Keratinocyte (primary cell): Measurements from ENCODE around the gene ATP12A. TPM values are rescaled to one million over a fixed set of nuclear protein-coding genes. Genes with fewer than 3 reads are reported as not detected.

Experiments
- DNase-seq: peaks from one replicate; pipeline ENCODE4 v3.0.0-alpha.2; 2011; ENCODE audit warnings: low read depth, missing footprints, low spot score
- FAIRE-seq: peaks from 2 replicates; lab custom pipeline; 2011; peaks lifted over from hg19 to GRCh38; lab: Jason Lieb, UNC
- H2AFZ ChIP-seq: 2 replicates; pipeline ENCODE4 v1.6.0; 2012; ENCODE audit warnings: low read length, control low read depth, inconsistent platforms; ENCODE audit not compliant: control insufficient read depth
- H3K27ac ChIP-seq: 2 replicates; pipeline ENCODE4 v1.5.1; 2011; ENCODE audit warnings: low read length; ENCODE audit not compliant: control insufficient read depth, insufficient read depth
- H3K27me3 ChIP-seq: 3 replicates; pipeline ENCODE4 v1.6.0; 2011; ENCODE audit warnings: low read length; ENCODE audit not compliant: control insufficient read depth, insufficient read depth; ENCODE audit errors: extremely low read depth
- H3K36me3 ChIP-seq, 2 experiments: 2 replicates in 1 of 2; 3 replicates in 1 of 2; pipeline ENCODE4 v1.5.1; 2011; ENCODE audit warnings: low read length in 2 of 2, mild to moderate bottlenecking in 1 of 2; ENCODE audit not compliant: control insufficient read depth in 2 of 2, insufficient read depth in 2 of 2; ENCODE audit errors: extremely low read depth in 1 of 2
- H3K4me1 ChIP-seq: 3 replicates; pipeline ENCODE4 v1.5.1; 2011; ENCODE audit warnings: low read length; ENCODE audit not compliant: control insufficient read depth, insufficient read depth; ENCODE audit errors: extremely low read depth
- H3K4me2 ChIP-seq: 3 replicates; pipeline ENCODE4 v1.6.0; 2011; ENCODE audit warnings: low read depth, low read length; ENCODE audit not compliant: control insufficient read depth, insufficient read depth; ENCODE audit errors: extremely low read depth
- H3K4me3 ChIP-seq, 3 experiments: fragments of 200-600 bp in 1 of 3; sonication (generic) in 1 of 3; 2 replicates in 2 of 3; 3 replicates in 1 of 3; pipeline ENCODE4 v1.5.1; 2011 to 2016; ENCODE audit warnings: low read length in 3 of 3, mild to moderate bottlenecking in 3 of 3, control low read depth in 2 of 3, inconsistent platforms in 1 of 3, low read depth in 1 of 3, mixed read lengths in 1 of 3, mixed run types in 1 of 3, moderate library complexity in 1 of 3; ENCODE audit not compliant: control insufficient read depth in 2 of 3, insufficient read depth in 2 of 3; ENCODE audit errors: extremely low read depth in 1 of 3
- H3K79me2 ChIP-seq: 2 replicates; pipeline ENCODE4 v1.6.0; 2012; ENCODE audit warnings: low read length; ENCODE audit not compliant: control insufficient read depth, insufficient read depth
- H3K9ac ChIP-seq: 3 replicates; pipeline ENCODE4 v1.6.0; 2011; ENCODE audit warnings: low read length; ENCODE audit not compliant: control insufficient read depth, insufficient read depth; ENCODE audit errors: extremely low read depth
- H3K9me1 ChIP-seq: 3 replicates; pipeline ENCODE4 v1.6.0; 2011; ENCODE audit warnings: low read length; ENCODE audit not compliant: control insufficient read depth, insufficient read depth; ENCODE audit errors: extremely low read depth
- H3K9me3 ChIP-seq: 2 replicates; pipeline ENCODE4 v1.5.1; 2012; ENCODE audit warnings: low read depth, low read length; ENCODE audit not compliant: control insufficient read depth
- H4K20me1 ChIP-seq: 3 replicates; pipeline ENCODE4 v1.6.0; 2011; ENCODE audit warnings: low read length; ENCODE audit not compliant: control insufficient read depth, insufficient read depth; ENCODE audit errors: extremely low read depth
- CTCF ChIP-seq, 3 experiments: IDR thresholded peaks in 1 of 3; conservative IDR thresholded peaks in 1 of 3; optimal IDR thresholded peaks in 1 of 3; 2 replicates in 2 of 3; 3 replicates in 1 of 3; pipeline versions ENCODE3 to v1.5.1; 2011; ENCODE audit warnings: low read length in 3 of 3, mild to moderate bottlenecking in 3 of 3, moderate library complexity in 2 of 3, control low read depth in 1 of 3, inconsistent platforms in 1 of 3; ENCODE audit not compliant: insufficient read depth in 2 of 3; ENCODE audit errors: extremely low read depth in 1 of 3
- EZH2 ChIP-seq: IDR thresholded peaks from one replicate; pipeline ENCODE4 v1.6.1; 2012; ENCODE audit warnings: inconsistent platforms, mild to moderate bottlenecking, low read length, moderate library complexity
- dilution Hi-C: fragments of 300-500 bp; cut with MboI; formaldehyde crosslinking; loops from one replicate; pipeline ENCODE4 v1.7.0; 2020; ENCODE audit warnings: low sequenced_read_pairs; ENCODE audit not compliant: extremely low pct_ligation_motif_present
- polyA plus RNA-seq, 5 experiments: library from polyadenylated mRNA; depleted of rRNA in 3 of 5; stranded (reverse) in 3 of 5; stranded (forward) in 1 of 5; unstranded in 1 of 5; fragments of >200 nt; gene quantifications; 1 replicate in 1 of 5; 2 replicates in 3 of 5; 3 replicates in 1 of 5; pipeline versions ENCODE4 v1.2.1 to v1.2.3, GENCODE V29; 2011 to 2012; ENCODE audit warnings: missing spikeins in 2 of 5, low read depth in 1 of 5, low replicate concordance in 1 of 5

ATP12A gene
- polyA plus RNA-seq, 1 donor (not counting 4 experiments of a cell fraction or from before 2014, with no cell fraction given), result 0.79 TPM

DNA sequence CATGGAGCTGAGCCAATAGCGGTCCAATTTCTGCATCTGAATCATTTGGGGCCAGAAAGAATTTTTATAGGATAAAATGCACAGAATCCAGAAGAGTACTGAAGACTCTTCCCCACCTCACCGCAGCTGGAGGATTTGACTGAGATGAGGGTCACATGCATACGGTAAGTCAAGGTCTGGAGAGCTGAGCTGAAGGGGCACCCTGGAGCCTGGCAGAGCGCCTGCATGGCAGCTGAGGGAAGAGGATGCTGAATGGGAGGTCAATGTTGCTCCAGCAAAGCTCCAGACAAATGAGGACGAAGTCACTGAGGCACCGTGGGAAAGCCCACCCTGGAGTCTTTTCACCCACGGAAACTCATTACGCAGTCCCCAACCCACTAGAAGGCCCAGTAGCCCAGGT, 43.4 kb upstream of the ATP12A start:
- TF ChIP-seq CTCF (optimal IDR thresholded peaks at IDR 0.05 in 1 of 3, IDR thresholded peaks at IDR 0.05 in 1 of 3, conservative IDR thresholded peaks at IDR 0.05 in 1 of 3; ENCODE audit: extremely low read depth in 1 of 3, insufficient read depth in 2 of 3, low read length in 3 of 3), result no peak
- TF ChIP-seq EZH2, result no peak
- Histone ChIP-seq H3K36me3 (no peaks in the 10 kb centered on the region), H3K4me3 (no peak overlapping the region), H3K4me2 (no peak overlapping the region), H3K27me3 (no peaks in the 10 kb centered on the region), H3K79me2 (no peaks in the 10 kb centered on the region), H3K9me1 (no peaks in the 10 kb centered on the region), H3K27ac (no peak overlapping the region), H3K9ac (no peak overlapping the region), H2AFZ (no peak overlapping the region), H4K20me1 (no peaks in the 10 kb centered on the region), H3K9me3 (no peaks in the 10 kb centered on the region), H3K4me1 (peaks cover 8% of the 10 kb centered on the region)
- dilution Hi-C loops, result no loop called here
- FAIRE-seq (no peak), DNase-seq (no peak)

GRCh38 chr13:24638096-24638495, 42.1 kb upstream of the ATP12A start:
- H3K36me3 ChIP-seq, result no peaks in the 10 kb centered on the region
- no peaks in the 10 kb centered on the region for H4K20me1 ChIP-seq
- no peak for DNase-seq
- H2AFZ ChIP-seq, result no peak overlapping the region
- no peaks in the 10 kb centered on the region for H3K9me3 ChIP-seq
- dilution Hi-C loops, result no loop called here
- FAIRE-seq, result no peak
- H3K9ac ChIP-seq, result no peak overlapping the region
- TF ChIP-seq CTCF (optimal IDR thresholded peaks at IDR 0.05 in 1 of 3, IDR thresholded peaks at IDR 0.05 in 1 of 3, conservative IDR thresholded peaks at IDR 0.05 in 1 of 3; ENCODE audit: extremely low read depth in 1 of 3, insufficient read depth in 2 of 3, low read length in 3 of 3), result no peak
- TF ChIP-seq EZH2, result no peak
- no peak overlapping the region for H3K4me2 ChIP-seq
- H3K79me2 ChIP-seq, result no peaks in the 10 kb centered on the region
- H3K4me1 ChIP-seq, result no peaks in the 10 kb centered on the region
- H3K9me1 ChIP-seq, result no peaks in the 10 kb centered on the region
- no peak overlapping the region for H3K4me3 ChIP-seq
- H3K27ac ChIP-seq, result no peak overlapping the region
- H3K27me3 ChIP-seq, result no peaks in the 10 kb centered on the region
